Glomerular visceral epithelial cell (primary cell): ENCODE measurements around the gene SDK1.

Experiments used
- DNase-seq: peaks from one replicate; pipeline ENCODE4 v3.0.0-alpha.2; 2016; ENCODE audit errors: extremely low spot score

Gene SDK1

GRCh38 chr7:3979611-3980299, 678.7 kb downstream of the SDK1 start:
- DNase-seq, result no peak

- no peak for DNase-seq
These were observed 679.2 kb downstream of the SDK1 start for GRCh38 chr7:3980300-3980643.

- no peak for DNase-seq
These were observed 680.2 kb downstream of the SDK1 start for GRCh38 chr7:3981281-3981680.

- DNase-seq, result no peak
These were observed 683.4 kb downstream of the SDK1 start for GRCh38 chr7:3984456-3984855.

GRCh38 chr7:3986927-3987326, 685.9 kb downstream of the SDK1 start:
- no peak for DNase-seq

- DNase-seq, result no peak
These were observed 686.4 kb downstream of the SDK1 start for GRCh38 chr7:3987426-3987927.

GRCh38 chr7:3989723-3990122, 688.7 kb downstream of the SDK1 start:
- DNase-seq, result no peak

GRCh38 chr7:3991731-3992231, 690.7 kb downstream of the SDK1 start:
- DNase-seq, result no peak

GRCh38 chr7:3992841-3993240, 691.8 kb downstream of the SDK1 start:
- no peak for DNase-seq

- DNase-seq, result no peak
These were observed 693.7 kb downstream of the SDK1 start for GRCh38 chr7:3994764-3995163.

- DNase-seq, result no peak
These were observed 694.1 kb downstream of the SDK1 start for GRCh38 chr7:3995187-3995586.

- DNase-seq, result no peak
These were observed 697.0 kb downstream of the SDK1 start for GRCh38 chr7:3998060-3998459.

- DNase-seq, result no peak
These were observed 699.1 kb downstream of the SDK1 start for GRCh38 chr7:4000139-4000538.

GRCh38 chr7:4000934-4001333, 699.9 kb downstream of the SDK1 start:
- no peak for DNase-seq

- no peak for DNase-seq
These were observed 700.7 kb downstream of the SDK1 start for GRCh38 chr7:4001742-4002141.

- no peak for DNase-seq
These were observed 702.5 kb downstream of the SDK1 start for GRCh38 chr7:4003503-4003902.

- DNase-seq, result no peak
These were observed 705.6 kb downstream of the SDK1 start for GRCh38 chr7:4006687-4007086.

- no peak for DNase-seq
These were observed 708.4 kb downstream of the SDK1 start for GRCh38 chr7:4009211-4010060.

GRCh38 chr7:4010061-4010605, 709.1 kb downstream of the SDK1 start:
- no peak for DNase-seq

- no peak for DNase-seq
These were observed 710.0 kb downstream of the SDK1 start for GRCh38 chr7:4010923-4011656.

- DNase-seq, result no peak
These were observed 712.7 kb downstream of the SDK1 start for GRCh38 chr7:4013793-4014192.
